Large intestine (tissue), 3 donors: ENCODE measurements around the gene LILRA2. TPM values are rescaled to one million over a fixed set of nuclear protein-coding genes. Genes with fewer than 3 reads are reported as not detected.
"Not testable (repeated sequence)": the region's sequence is repeated elsewhere in the genome, so short reads cannot be mapped to it uniquely, and the experiment has no call there.

Experiments used
- DNase-seq, 2 donors: peaks; one replicate each; pipeline versions ENCODE4 v3.0.0 to v3.0.0-alpha.2; 2013
- H3K27ac ChIP-seq: one replicate; pipeline ENCODE4 v1.5.1; 2013; ENCODE audit warnings: low read length
- H3K27me3 ChIP-seq: 2 replicates; pipeline ENCODE4 v1.6.1; 2013; ENCODE audit warnings: low read length; ENCODE audit not compliant: control insufficient read depth, insufficient read depth
- H3K36me3 ChIP-seq: 2 replicates; pipeline ENCODE4 v1.6.1; 2013; ENCODE audit warnings: low read length; ENCODE audit not compliant: control insufficient read depth, insufficient read depth
- H3K4me1 ChIP-seq: one replicate; pipeline ENCODE4 v1.6.1; 2013; ENCODE audit warnings: low read length; ENCODE audit not compliant: control insufficient read depth, insufficient read depth
- H3K4me3 ChIP-seq: one replicate; pipeline ENCODE4 v1.5.1; 2013; ENCODE audit warnings: low read length
- H3K9me3 ChIP-seq: one replicate; pipeline ENCODE4 v1.6.1; 2013; ENCODE audit warnings: mild to moderate bottlenecking, low read depth, low read length, moderate library complexity; ENCODE audit not compliant: control insufficient read depth
- WGBS: methylation state at CpG from one replicate; pipeline ENCODE4 v1.1.5; 2013; ENCODE audit warnings: low lambda C conversion rate; ENCODE audit not compliant: insufficient coverage; 5-methylcytosine and 5-hydroxymethylcytosine counted together
- polyA plus RNA-seq: library from polyadenylated mRNA; unstranded; fragments of 120-200 nt; gene quantifications from one replicate; pipeline ENCODE4 v1.2.1, GENCODE V29; 2013

The LILRA2 gene
- polyA plus RNA-seq, 1 donor: 0.24 TPM

- not testable (repeated sequence) for H3K4me1 ChIP-seq, H3K27ac ChIP-seq, H3K9me3 ChIP-seq, H3K27me3 ChIP-seq, H3K4me3 ChIP-seq, H3K36me3 ChIP-seq, DNase-seq
- no CpG with 5 or more reads among the region's 15 CpGs for WGBS
Measured at GRCh38 chr19:54624934-54625730, 51.5 kb downstream of the LILRA2 start.

- no peak for DNase-seq
- Histone ChIP-seq H3K9me3 (no peaks in the 10 kb centered on the region), H3K36me3 (no peaks in the 10 kb centered on the region), H3K27me3 (no peaks in the 10 kb centered on the region), H3K4me1 (no peaks in the 10 kb centered on the region), H3K27ac (no peak overlapping the region), H3K4me3 (no peak overlapping the region)
- WGBS: no CpG with 5 or more reads among the region's 8 CpGs
Measured at GRCh38 chr19:54626757-54627156, 53.2 kb downstream of the LILRA2 start.

- 57% methylated on average over 1 of the region's 4 CpGs for WGBS
- DNase-seq, H3K27ac ChIP-seq, H3K4me3 ChIP-seq, H3K27me3 ChIP-seq, H3K9me3 ChIP-seq, H3K36me3 ChIP-seq, H3K4me1 ChIP-seq: not testable (repeated sequence)
Measured at GRCh38 chr19:54627912-54628311, 54.3 kb downstream of the LILRA2 start.

DNA sequence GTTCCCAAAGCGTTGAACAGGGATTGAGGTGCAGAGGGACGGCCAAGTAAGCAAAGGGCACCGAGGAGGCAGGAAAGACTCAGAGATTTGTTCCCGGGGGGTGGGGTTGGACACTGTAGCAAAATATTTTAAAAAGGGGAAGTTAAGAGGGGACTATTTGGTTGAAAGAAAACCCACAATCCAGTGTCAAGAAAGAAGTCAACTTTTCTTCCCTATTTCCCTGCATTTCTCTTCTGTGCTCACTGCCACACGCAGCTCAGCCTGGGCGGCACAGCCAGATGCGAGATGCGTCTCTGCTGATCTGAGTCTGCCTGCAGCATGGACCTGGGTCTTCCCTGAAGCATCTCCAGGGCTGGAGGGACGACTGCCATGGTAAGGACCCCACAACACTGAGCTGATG lies 56.7 kb downstream of the LILRA2 start, which contains the start of gene LILRB1:
Gene LILRB1, plus strand, starts transcription at position 223 of the 400 bp plus-strand sequence. CDS start 590 bp downstream, outside the sequence.
- H3K27ac ChIP-seq, DNase-seq, H3K27me3 ChIP-seq, H3K36me3 ChIP-seq, H3K9me3 ChIP-seq, H3K4me3 ChIP-seq, H3K4me1 ChIP-seq: not testable (repeated sequence)
- 100% methylated on average over 1 of the region's 9 CpGs for WGBS

DNA sequence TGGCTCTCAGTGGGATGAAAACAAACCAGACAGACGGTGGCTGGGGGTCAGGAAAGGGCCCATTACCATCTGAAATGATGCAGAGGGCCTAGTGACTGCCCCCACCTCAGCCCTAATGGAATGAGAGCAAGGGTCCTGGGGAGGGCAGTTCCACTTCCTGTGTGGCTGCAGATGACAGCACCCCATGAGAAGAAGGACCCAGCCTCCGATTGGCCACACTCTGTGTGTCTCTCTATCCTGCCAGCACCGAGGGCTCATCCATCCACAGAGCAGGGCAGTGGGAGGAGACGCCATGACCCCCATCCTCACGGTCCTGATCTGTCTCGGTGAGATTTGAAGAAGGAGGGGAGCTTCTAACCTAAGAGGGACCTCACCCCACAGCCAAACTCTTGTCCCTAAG lies 57.2 kb downstream of the LILRA2 start:
- Histone ChIP-seq H3K9me3 (no peaks in the 10 kb centered on the region), H3K27ac (no peak overlapping the region), H3K36me3 (no peaks in the 10 kb centered on the region), H3K4me1 (no peaks in the 10 kb centered on the region), H3K4me3 (no peak overlapping the region), H3K27me3 (no peaks in the 10 kb centered on the region)
- no CpG with 5 or more reads among the region's 6 CpGs for WGBS
- DNase-seq: no peak

GRCh38 chr19:54631489-54632337 lies 58.1 kb downstream of the LILRA2 start:
- H3K36me3 ChIP-seq, H3K4me1 ChIP-seq, H3K27ac ChIP-seq, DNase-seq, H3K27me3 ChIP-seq, H3K9me3 ChIP-seq, H3K4me3 ChIP-seq: not testable (repeated sequence)
- no CpG with 5 or more reads among the region's 23 CpGs for WGBS

DNA sequence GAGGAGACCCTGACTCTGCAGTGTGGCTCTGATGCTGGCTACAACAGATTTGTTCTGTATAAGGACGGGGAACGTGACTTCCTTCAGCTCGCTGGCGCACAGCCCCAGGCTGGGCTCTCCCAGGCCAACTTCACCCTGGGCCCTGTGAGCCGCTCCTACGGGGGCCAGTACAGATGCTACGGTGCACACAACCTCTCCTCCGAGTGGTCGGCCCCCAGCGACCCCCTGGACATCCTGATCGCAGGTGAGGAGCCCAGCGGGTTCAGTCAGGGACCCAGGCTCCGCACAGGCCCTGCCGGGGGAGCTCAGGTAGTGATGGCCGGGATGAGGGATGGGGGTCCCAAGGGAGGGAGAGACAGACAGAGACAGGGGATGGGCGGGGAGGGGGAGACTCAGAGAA lies 58.9 kb downstream of the LILRA2 start:
- H3K27me3 ChIP-seq, H3K27ac ChIP-seq, DNase-seq, H3K4me3 ChIP-seq, H3K36me3 ChIP-seq, H3K9me3 ChIP-seq, H3K4me1 ChIP-seq: not testable (repeated sequence)
- no CpG with 5 or more reads among the region's 16 CpGs for WGBS

- no peaks in the 10 kb centered on the region for H3K4me1 ChIP-seq
- no peak overlapping the region for H3K4me3 ChIP-seq
- H3K27me3 ChIP-seq: no peaks in the 10 kb centered on the region
- no CpG with 5 or more reads among the region's 7 CpGs for WGBS
- H3K36me3 ChIP-seq: no peaks in the 10 kb centered on the region
- no peak for DNase-seq
- H3K27ac ChIP-seq: no peak overlapping the region
- H3K9me3 ChIP-seq: no peaks in the 10 kb centered on the region
Measured at GRCh38 chr19:54633401-54633800, 59.8 kb downstream of the LILRA2 start.

DNA sequence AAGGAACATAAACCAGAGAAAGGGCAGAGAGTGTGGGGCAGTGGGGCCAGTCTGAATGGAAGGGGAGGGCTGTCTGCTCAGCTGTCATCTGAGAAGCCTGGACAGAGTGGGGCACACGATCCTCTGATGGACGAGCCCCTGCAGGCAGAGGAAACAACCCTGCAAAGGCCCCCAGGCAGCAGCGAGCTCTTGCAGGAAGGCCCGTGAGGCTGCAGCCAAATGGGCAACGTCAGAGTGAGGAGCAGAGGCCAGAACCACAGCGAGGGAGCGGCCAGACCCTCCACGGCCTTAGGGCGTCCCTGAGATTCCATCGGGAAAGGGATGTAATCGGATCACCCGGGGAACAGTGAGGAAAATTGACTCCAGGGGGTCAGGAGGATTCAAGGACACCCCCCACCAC lies 62.5 kb downstream of the LILRA2 start:
- H3K4me1 ChIP-seq, H3K36me3 ChIP-seq, H3K27me3 ChIP-seq, H3K9me3 ChIP-seq, H3K4me3 ChIP-seq, H3K27ac ChIP-seq, DNase-seq: not testable (repeated sequence)
- WGBS: no CpG with 5 or more reads among the region's 12 CpGs

- no peaks in the 10 kb centered on the region for H3K27me3 ChIP-seq
- H3K4me1 ChIP-seq: no peaks in the 10 kb centered on the region
- DNase-seq: no peak
- H3K36me3 ChIP-seq: no peaks in the 10 kb centered on the region
- H3K9me3 ChIP-seq: no peaks in the 10 kb centered on the region
- WGBS: 86% methylated on average over 7 of the region's 18 CpGs
- H3K4me3 ChIP-seq: no peak overlapping the region
- H3K27ac ChIP-seq: no peak overlapping the region
Measured at GRCh38 chr19:54638683-54639082, 65.1 kb downstream of the LILRA2 start.
